ENCODE results near the gene HIVEP3.

HIVEP3 gene

GRCh38 chr1:41714638-41715389 is 203.9 kb downstream of the HIVEP3 start:
- no peaks in the 10 kb centered on the region for H3K36me3 ChIP-seq (ENCODE audit: insufficient read depth, low read depth, low read length)
- H3K4me3 ChIP-seq (ENCODE audit: low read length): no peak overlapping the region
- H3K9ac ChIP-seq (ENCODE audit: low read depth, low read length): no peak overlapping the region
- H3K4me1 ChIP-seq (ENCODE audit: insufficient read depth, low read length): peaks cover 8% of the 10 kb centered on the region; the same call in 1 of the 2 replicates
- no peak overlapping the region for H3K27ac ChIP-seq (ENCODE audit: low read length)
- no peaks in the 10 kb centered on the region for H3K9me3 ChIP-seq (ENCODE audit: insufficient read depth, low read depth, low read length)
- H3K27me3 ChIP-seq (ENCODE audit: insufficient read depth, low read length): no peaks in the 10 kb centered on the region

DNA sequence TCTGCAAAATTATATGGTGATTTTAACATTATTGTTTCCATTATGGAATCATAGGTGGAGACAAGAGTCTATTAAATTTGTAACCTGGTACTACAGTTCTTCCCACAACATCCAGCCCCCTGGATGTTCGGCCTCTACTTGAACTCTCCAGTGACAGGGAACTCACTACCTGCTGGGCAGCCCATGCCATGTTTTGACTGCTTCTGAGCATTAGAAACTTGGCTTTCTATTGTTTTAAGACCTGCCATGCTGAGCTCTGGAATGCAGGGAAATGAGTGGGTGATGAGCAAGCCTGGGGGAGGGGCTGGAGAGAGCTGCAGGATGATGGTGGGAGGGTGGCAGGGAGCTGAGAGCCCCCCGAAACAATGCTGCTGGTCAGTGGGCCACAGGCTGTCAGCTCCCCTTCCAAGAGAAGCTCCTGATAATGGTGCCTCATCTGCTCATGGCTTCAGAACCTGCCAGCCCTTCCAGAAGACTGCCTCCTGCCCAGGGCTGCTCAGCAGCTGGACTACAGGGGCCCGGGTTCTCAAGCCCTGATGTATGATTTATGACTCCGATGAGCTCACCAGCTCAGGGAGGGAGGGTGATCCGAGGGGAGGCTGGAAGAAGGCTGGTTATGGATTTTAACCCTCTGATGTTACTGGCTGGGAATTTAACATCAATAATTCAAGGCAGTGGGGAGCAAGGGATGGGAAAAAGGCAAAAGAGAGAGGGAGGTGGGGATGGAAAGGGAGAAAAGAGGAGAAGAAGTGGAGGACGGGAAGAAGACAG is 205.0 kb downstream of the HIVEP3 start:
- H3K9me3 ChIP-seq (ENCODE audit: insufficient read depth, low read depth, low read length): no peaks in the 10 kb centered on the region; the same call in 1 of the 2 replicates
- H3K27ac ChIP-seq (ENCODE audit: low read length): no peak overlapping the region
- no peaks in the 10 kb centered on the region for H3K36me3 ChIP-seq (ENCODE audit: insufficient read depth, low read depth, low read length)
- no peak overlapping the region for H3K4me3 ChIP-seq (ENCODE audit: low read length)
- H3K9ac ChIP-seq (ENCODE audit: low read depth, low read length): no peak overlapping the region
- peaks cover 8% of the 10 kb centered on the region; the same call in 1 of the 2 replicates for H3K4me1 ChIP-seq (ENCODE audit: insufficient read depth, low read length)
- no peaks in the 10 kb centered on the region for H3K27me3 ChIP-seq (ENCODE audit: insufficient read depth, low read length)

GRCh38 chr1:41713141-41713540 is 205.6 kb downstream of the HIVEP3 start:
- no peaks in the 10 kb centered on the region for H3K36me3 ChIP-seq (ENCODE audit: insufficient read depth, low read depth, low read length)
- H3K4me1 ChIP-seq (ENCODE audit: insufficient read depth, low read length): peaks cover 8% of the 10 kb centered on the region; the same call in 1 of the 2 replicates
- H3K4me3 ChIP-seq (ENCODE audit: low read length): no peak overlapping the region
- H3K27ac ChIP-seq (ENCODE audit: low read length): no peak overlapping the region
- H3K9ac ChIP-seq (ENCODE audit: low read depth, low read length): no peak overlapping the region
- no peaks in the 10 kb centered on the region; the same call in 1 of the 2 replicates for H3K9me3 ChIP-seq (ENCODE audit: insufficient read depth, low read depth, low read length)
- no peaks in the 10 kb centered on the region for H3K27me3 ChIP-seq (ENCODE audit: insufficient read depth, low read length)

- H3K9me3 ChIP-seq (ENCODE audit: insufficient read depth, low read depth, low read length): no peaks in the 10 kb centered on the region; the same call in 1 of the 2 replicates
- H3K36me3 ChIP-seq (ENCODE audit: insufficient read depth, low read depth, low read length): no peaks in the 10 kb centered on the region
- H3K4me1 ChIP-seq (ENCODE audit: insufficient read depth, low read length): peaks cover 8% of the 10 kb centered on the region; the same call in 1 of the 2 replicates
- no peak overlapping the region for H3K4me3 ChIP-seq (ENCODE audit: low read length)
- H3K9ac ChIP-seq (ENCODE audit: low read depth, low read length): no peak overlapping the region
- H3K27me3 ChIP-seq (ENCODE audit: insufficient read depth, low read length): no peaks in the 10 kb centered on the region
- no peak overlapping the region for H3K27ac ChIP-seq (ENCODE audit: low read length)
Observed at GRCh38 chr1:41712695-41713094, 206.0 kb downstream of the HIVEP3 start.

GRCh38 chr1:41712081-41712480 is 206.6 kb downstream of the HIVEP3 start:
- no peaks in the 10 kb centered on the region for H3K36me3 ChIP-seq (ENCODE audit: insufficient read depth, low read depth, low read length)
- H3K9me3 ChIP-seq (ENCODE audit: insufficient read depth, low read depth, low read length): no peaks in the 10 kb centered on the region; the same call in 1 of the 2 replicates
- H3K4me1 ChIP-seq (ENCODE audit: insufficient read depth, low read length): peaks cover 8% of the 10 kb centered on the region; the same call in 1 of the 2 replicates
- H3K4me3 ChIP-seq (ENCODE audit: low read length): no peak overlapping the region
- no peaks in the 10 kb centered on the region for H3K27me3 ChIP-seq (ENCODE audit: insufficient read depth, low read length)
- no peak overlapping the region for H3K27ac ChIP-seq (ENCODE audit: low read length)
- no peak overlapping the region for H3K9ac ChIP-seq (ENCODE audit: low read depth, low read length)

DNA sequence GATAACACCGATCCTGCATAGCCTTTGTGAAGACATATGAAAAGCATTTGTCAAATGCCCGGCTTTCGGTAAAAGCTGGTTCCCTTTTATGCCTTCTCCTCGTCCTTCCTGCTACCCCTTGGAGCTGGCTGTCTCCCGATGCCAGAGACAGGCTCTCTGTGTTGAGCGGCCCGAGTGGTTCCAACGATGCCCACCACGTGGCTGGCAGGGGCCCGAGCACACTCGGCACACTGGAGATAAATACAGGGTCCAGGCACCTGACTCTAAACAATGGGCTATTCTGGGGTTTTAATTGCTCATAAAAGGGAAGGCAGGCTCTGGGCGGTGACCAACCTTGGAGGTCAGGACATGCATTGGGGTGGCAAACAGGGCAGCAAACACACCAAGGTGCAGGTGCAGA is 207.1 kb downstream of the HIVEP3 start:
- Histone ChIP-seq H3K36me3 (ENCODE audit: insufficient read depth, low read depth, low read length) (no peaks in the 10 kb centered on the region), H3K9ac (ENCODE audit: low read depth, low read length) (no peak overlapping the region), H3K9me3 (ENCODE audit: insufficient read depth, low read depth, low read length) (no peaks in the 10 kb centered on the region; the same call in 1 of the 2 replicates), H3K4me1 (ENCODE audit: insufficient read depth, low read length) (peaks cover 8% of the 10 kb centered on the region; the same call in 1 of the 2 replicates), H3K27ac (ENCODE audit: low read length) (no peak overlapping the region), H3K27me3 (ENCODE audit: insufficient read depth, low read length) (no peaks in the 10 kb centered on the region), H3K4me3 (ENCODE audit: low read length) (no peak overlapping the region)

DNA sequence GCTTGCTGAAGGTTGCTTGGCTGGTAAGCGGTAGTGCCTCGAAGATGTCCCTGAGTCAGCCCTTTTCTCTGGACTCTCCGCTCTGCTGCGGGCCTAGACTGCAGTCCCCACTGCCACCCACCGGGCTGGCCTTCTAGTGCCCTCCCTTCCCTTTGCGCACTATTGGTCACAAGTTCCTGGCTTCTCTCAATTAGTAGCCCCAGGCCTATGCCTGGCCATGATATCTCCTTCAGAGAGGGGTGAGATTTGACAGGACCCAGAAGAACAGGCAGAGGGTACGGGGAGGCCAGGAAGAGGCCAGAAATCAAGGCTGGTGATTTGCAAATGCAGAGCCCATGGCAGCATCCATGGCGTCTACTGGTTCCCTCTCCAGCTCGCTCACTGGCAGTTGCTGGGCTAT is 207.7 kb downstream of the HIVEP3 start:
- no peaks in the 10 kb centered on the region for H3K36me3 ChIP-seq (ENCODE audit: insufficient read depth, low read depth, low read length)
- no peaks in the 10 kb centered on the region for H3K27me3 ChIP-seq (ENCODE audit: insufficient read depth, low read length)
- H3K4me1 ChIP-seq (ENCODE audit: insufficient read depth, low read length): peaks cover 8% of the 10 kb centered on the region; the same call in 1 of the 2 replicates
- H3K9ac ChIP-seq (ENCODE audit: low read depth, low read length): no peak overlapping the region
- no peak overlapping the region for H3K27ac ChIP-seq (ENCODE audit: low read length)
- no peak overlapping the region for H3K4me3 ChIP-seq (ENCODE audit: low read length)
- H3K9me3 ChIP-seq (ENCODE audit: insufficient read depth, low read depth, low read length): no peaks in the 10 kb centered on the region; the same call in 1 of the 2 replicates

DNA sequence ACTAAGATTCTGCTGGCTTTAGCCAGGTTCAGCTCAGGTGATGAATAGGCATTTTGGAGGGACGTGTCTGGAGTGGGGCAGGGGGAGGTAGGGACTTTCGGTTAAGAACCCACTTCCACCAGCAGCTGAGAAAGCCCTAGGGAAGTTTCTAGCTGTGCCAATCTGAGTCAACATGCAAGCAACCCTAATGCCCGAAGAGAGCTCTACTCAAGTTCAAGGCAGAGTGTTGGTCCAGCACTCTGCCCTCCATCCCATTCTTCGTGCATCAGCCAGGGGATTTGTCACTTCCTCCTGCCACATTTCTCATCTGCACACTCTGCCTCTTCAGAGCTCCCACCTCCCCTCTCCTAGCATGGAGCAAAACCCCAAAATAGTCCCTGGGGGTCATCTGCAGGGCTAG is 208.8 kb downstream of the HIVEP3 start:
- Histone ChIP-seq H3K36me3 (ENCODE audit: insufficient read depth, low read depth, low read length) (no peaks in the 10 kb centered on the region), H3K9me3 (ENCODE audit: insufficient read depth, low read depth, low read length) (no peaks in the 10 kb centered on the region; the same call in 1 of the 2 replicates), H3K9ac (ENCODE audit: low read depth, low read length) (no peak overlapping the region), H3K27ac (ENCODE audit: low read length) (no peak overlapping the region), H3K4me3 (ENCODE audit: low read length) (no peak overlapping the region), H3K4me1 (ENCODE audit: insufficient read depth, low read length) (peaks cover 8% of the 10 kb centered on the region; the same call in 1 of the 2 replicates), H3K27me3 (ENCODE audit: insufficient read depth, low read length) (no peaks in the 10 kb centered on the region)

DNA sequence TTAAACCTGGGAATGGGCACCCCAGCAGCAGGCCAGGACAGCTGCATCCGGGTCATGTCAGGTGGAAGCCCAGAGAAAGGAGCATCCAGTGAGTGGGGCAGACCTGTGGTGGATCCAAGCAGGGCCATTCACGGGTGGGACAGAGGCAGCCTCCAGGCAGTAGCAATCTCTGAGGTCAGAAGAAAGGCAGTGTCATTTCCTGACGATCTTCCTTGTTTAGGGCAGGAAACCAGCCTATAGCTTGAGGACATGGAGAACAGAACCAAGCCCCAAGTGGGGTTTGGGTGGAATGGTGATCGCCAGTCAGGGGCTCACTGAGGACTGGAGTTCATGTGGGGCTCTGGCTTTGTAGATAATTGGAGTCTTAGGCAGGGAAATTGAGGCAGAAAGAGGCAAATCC is 209.4 kb downstream of the HIVEP3 start:
- H3K9ac ChIP-seq (ENCODE audit: low read depth, low read length): no peak overlapping the region
- H3K27me3 ChIP-seq (ENCODE audit: insufficient read depth, low read length): no peaks in the 10 kb centered on the region
- no peak overlapping the region for H3K4me3 ChIP-seq (ENCODE audit: low read length)
- H3K36me3 ChIP-seq (ENCODE audit: insufficient read depth, low read depth, low read length): no peaks in the 10 kb centered on the region
- no peak overlapping the region for H3K27ac ChIP-seq (ENCODE audit: low read length)
- peaks cover 8% of the 10 kb centered on the region; the same call in 1 of the 2 replicates for H3K4me1 ChIP-seq (ENCODE audit: insufficient read depth, low read length)
- H3K9me3 ChIP-seq (ENCODE audit: insufficient read depth, low read depth, low read length): no peaks in the 10 kb centered on the region; the same call in 1 of the 2 replicates

- Histone ChIP-seq H3K9me3 (ENCODE audit: insufficient read depth, low read depth, low read length) (no peaks in the 10 kb centered on the region; the same call in 1 of the 2 replicates), H3K27ac (ENCODE audit: low read length) (no peak overlapping the region), H3K9ac (ENCODE audit: low read depth, low read length) (no peak overlapping the region)
Observed at GRCh38 chr1:41708332-41708731, 210.4 kb downstream of the HIVEP3 start.

DNA sequence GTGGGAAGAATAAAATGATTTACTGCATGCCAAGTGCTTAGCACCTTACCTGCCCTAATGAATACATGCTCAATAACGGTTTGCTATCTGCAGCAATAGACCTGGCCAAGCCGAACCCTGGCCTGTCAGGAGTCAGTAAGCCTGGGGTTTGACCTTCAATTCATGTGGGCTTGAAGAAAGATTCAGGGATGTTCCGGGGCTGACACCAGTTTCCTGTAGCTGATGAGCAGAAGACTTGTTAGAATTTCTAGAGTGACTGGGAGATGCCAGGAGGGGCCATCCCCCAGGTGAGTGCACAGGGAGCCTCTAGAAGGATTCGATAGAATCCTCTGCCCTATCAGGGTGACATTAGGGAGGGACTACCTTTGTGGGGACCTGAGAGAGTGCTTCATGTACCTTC is 210.9 kb downstream of the HIVEP3 start:
- no peaks in the 10 kb centered on the region; the same call in 1 of the 2 replicates for H3K9me3 ChIP-seq (ENCODE audit: insufficient read depth, low read depth, low read length)
- no peak overlapping the region for H3K27ac ChIP-seq (ENCODE audit: low read length)
- no peaks in the 10 kb centered on the region for H3K4me1 ChIP-seq (ENCODE audit: insufficient read depth, low read length)
- no peak overlapping the region for H3K9ac ChIP-seq (ENCODE audit: low read depth, low read length)
- H3K27me3 ChIP-seq (ENCODE audit: insufficient read depth, low read length): no peaks in the 10 kb centered on the region
- no peak overlapping the region for H3K4me3 ChIP-seq (ENCODE audit: low read length)
- no peaks in the 10 kb centered on the region for H3K36me3 ChIP-seq (ENCODE audit: insufficient read depth, low read depth, low read length)

More at GRCh38 chr1:41708332-41708731, 210.4 kb downstream of the HIVEP3 start:
- H3K4me1 ChIP-seq (ENCODE audit: insufficient read depth, low read length): peaks cover 3% of the 10 kb centered on the region; the same call in 1 of the 2 replicates
- H3K36me3 ChIP-seq (ENCODE audit: insufficient read depth, low read depth, low read length): no peaks in the 10 kb centered on the region
- no peak overlapping the region for H3K4me3 ChIP-seq (ENCODE audit: low read length)
- no peaks in the 10 kb centered on the region for H3K27me3 ChIP-seq (ENCODE audit: insufficient read depth, low read length)

Data from iPS-20b (cell line).